Stimulated activated CD4-positive, alpha-beta T cell treated with anti-CD3 and anti-CD28 coated beads, Interleukin-1b, Interleukin-23, amount 100 ng/mL, for 48 hours (primary cell): ENCODE data around the gene CCDC93.
"Not testable (repeated sequence)": the region's sequence is repeated elsewhere in the genome, so short reads cannot be mapped to it uniquely, and the experiment has no call there.

Experiments
- DNase-seq: peaks from one replicate; pipeline ENCODE4 v3.0.0-alpha.2; 2020

Gene CCDC93

DNA sequence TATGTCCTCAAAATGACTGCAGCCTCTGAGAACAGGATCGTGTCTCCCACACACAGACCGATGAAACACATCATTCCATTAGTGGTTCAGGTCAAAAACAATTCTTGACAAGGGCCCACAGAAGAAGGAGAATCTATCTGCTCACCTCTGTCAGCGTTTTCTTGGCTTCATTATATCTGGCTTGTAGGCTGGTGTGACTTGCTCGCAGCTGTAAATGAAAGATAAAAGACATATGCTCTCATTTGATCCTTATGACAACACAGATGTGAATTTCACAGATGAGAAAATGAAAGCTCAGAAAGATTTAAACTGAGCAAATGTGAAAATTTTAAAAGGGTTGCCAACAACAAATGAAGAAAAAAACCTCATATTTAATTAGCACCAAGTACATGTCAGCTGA lies 61.6 kb downstream of the CCDC93 start:
- no peak for DNase-seq

DNA sequence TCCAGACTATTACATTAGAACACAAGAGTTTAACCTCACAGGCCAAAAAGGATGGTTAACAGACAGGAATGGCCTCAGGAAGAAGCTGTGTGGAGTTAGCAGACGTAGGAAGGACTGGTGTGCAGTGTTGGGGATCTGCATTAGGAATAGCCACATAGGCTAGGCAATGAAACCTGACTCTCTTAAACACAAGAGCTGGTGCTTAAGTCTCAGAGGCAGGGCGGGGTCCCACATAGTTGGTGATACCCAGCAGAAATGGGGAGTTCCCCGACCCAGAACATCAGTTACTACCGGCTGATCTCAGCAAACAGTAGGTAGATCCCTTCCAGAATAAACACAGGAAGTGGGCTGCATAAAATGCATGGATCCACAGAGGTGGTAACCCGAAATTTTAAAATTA lies 64.1 kb downstream of the CCDC93 start:
- DNase-seq, result no peak

DNA sequence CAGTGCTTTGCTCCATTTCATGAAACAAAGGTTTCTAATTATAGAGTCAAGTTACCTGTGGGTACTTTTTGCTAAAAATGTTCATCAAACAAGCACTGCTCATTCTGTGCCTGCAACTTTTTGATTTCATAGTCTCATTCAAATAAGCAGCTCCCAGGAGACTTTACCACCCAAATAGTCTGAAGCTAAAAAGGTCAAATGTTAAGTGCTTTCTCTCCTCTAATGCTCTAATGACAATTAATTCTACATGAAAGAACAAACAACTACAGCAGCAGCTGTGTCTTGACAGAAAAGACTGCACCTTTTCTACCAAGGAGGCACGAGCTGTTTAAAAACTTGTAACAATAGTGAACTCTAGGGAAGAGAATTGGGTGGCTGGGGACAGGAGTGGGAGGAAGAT lies 65.3 kb downstream of the CCDC93 start:
- DNase-seq, result no peak

DNA sequence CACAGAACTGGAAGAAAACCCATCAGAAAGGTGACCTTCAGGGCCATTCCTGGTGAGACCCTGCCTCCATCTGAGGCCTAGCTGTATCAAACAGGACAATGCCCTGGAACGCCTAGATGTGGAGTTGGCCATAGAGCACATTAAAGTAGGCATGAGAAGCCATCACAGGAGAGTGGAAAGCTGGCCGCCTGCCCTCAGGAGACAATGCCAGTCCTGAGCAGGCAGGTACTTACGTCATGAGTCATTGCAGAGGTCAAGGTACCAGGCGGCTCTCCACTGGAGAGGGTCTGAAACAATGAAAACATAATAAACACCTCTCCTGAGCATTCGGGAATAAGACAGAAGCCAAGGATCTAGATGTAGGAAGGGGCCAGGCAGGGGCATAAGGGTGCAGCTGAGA lies 68.6 kb downstream of the CCDC93 start:
- DNase-seq, result no peak

DNA sequence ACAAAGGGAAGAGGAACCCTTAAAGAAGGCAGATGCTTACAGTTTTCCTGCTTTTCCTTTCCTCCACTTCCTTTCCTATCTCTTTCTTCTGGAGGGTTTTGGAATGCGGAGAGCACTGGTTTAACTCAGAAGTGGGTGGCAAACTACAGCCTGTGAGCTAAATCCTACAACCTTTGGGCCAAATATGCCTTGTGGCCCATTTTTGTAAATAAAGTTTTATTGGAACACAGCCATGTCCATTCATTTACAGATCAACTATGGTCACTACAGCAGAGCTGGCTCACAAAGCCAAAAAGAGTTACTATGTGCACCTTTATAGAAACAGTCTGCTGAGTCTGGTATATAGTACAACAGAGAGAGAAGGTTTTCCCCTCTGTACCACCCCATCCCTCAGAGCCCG lies 69.1 kb downstream of the CCDC93 start:
- no peak for DNase-seq

DNA sequence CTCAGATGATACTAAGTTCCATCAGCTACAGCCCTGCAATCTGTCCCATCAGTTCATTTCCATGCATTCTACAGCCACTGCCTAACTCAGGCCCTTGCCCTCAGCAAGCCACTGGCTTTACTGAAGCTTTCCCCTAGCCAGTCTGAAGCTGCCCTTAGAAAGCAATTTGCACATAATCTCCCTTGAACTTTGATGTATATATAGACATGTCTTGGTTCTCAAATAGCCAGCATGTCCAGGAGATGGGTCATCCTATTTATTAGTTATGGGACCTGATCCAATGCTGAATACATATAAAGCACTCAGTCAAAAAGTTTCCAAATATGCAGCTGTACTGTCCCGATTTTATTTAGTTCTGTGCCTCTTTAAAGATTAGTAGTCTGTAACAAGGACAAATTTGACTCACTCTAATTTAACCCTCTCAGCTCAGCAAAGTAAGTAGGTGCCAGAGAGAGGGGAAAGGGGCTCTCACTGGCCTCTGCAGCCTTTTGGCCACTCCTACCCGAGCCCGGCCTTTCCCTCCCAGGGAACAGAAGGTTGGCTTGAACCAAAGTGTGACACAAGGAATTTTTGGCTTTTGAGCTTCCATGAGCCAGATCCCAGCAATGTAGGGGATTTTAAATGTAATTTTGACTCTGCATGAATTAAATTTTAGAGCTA lies 70.7 kb downstream of the CCDC93 start:
- no peak for DNase-seq

DNA sequence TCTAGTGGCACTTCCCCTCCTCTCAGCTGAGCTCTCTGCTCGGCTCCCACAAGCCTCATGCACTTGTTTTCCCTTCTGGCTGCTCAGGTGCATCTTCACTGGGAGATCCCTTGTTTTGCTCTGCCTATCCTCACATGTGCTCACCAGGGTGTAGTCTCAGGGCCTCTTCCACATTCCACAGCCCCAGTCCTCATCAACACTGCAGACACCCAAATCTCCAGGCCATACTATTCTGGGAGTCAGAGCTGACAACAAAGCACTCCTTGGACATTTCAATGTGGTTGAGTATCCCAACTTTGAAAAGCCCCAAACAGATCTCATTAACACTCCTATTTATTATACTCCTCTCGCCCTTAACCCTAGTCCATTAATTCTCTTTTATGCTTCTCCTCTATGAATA lies 71.3 kb downstream of the CCDC93 start:
- no peak for DNase-seq

DNA sequence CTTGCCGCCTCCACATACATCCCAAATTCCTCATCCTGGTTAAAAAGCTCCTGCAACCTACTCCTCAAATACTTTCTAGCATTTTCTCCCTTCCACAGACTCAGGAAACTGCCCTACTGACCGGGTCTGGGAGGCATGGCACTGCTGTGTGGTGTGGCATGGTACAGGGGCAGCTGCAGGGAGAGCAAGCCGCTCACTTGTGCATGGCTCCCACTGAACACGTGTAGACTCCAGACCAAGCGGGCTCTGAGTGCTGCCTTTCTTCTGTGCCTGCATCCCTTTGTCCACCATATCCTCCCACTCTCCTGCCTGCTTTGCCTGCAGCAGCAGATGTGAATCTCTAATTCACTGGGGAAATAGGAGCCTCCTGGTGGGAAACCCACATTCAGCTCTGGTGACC lies 72.2 kb downstream of the CCDC93 start:
- no peak for DNase-seq

DNA sequence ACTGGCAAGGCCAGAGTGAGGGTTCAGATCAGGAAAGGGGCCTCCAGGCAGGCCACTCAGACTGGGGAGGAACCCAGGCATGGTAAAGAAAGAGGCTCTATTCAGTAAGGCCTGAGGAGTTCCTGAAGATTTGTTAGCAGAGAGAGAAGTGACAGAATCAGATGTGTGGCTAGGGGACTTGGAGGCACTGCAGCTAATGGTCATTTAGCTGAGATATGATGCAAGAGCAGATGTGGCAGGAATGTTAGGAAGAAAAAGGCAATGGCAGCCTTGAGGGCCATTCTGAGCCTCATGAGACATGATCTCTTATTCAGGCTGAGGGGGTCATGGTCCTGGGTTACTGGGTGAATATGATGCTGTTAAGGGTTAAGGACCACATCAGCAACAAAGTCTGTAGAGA lies 73.4 kb downstream of the CCDC93 start:
- DNase-seq, result no peak

DNA sequence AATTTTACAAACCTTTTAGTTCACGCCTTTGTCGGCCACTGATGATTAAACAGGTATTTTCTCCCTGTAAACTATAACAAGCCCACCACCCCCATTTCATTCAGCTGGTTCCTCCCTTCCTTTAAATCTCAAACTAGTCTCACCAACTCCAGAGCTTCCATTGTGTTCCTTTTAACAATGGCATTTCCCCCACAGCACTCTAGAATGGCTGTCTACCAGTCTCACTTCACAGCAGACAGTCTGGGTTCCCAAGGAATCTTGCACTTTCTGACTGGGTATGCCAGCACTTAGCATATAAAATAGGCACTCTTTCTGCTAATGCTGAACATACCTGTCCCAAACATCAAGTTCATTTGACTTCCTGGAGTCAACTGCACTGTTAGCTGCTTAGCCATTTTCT lies 75.3 kb downstream of the CCDC93 start:
- DNase-seq, result no peak

DNA sequence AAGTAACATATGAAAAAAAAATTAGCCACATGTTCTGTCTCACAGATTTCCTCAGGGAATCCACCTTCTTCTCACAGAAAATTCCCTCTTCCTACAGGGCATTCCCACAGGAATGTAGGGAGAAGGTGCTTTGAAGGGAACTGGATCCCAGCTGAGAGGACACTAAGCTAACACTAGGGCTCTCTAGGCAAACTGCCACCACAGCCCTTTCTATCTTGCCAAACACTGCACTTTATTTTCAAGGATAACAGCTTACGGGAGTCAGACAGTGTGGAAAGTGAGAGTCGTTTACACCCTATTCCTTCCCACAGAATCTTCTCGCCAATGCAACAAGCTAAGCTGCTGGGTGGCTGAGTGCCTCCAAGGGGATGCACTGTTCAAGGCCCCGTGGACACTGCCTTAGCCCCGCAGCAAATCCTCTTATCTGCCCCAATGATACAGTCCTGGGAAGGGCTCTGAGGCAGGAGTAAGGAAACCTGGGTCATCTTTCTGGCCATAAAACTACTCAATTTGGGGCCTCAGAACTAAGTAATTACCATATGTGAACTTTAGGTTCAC lies 76.9 kb downstream of the CCDC93 start:
- DNase-seq, result no peak

DNA sequence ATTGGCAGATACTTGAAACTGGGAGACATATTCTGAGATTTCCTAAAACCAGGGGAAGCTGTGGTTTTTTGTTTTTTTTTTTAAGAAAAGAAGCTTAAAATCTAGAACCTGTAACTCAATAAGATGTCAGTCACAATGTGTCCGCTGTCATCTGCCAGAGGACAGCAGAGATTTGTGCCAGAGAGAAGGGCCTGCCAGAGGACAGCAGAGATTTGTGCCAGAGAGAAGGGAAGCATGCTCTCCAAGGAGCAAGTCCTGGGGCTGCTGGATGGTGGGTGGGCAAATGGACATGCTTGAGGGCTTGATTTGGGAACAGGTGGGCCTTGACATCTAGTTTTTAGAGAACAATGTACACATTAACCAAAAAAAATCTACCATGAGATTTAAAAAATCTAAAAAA lies 77.9 kb downstream of the CCDC93 start:
- DNase-seq, result no peak

DNA sequence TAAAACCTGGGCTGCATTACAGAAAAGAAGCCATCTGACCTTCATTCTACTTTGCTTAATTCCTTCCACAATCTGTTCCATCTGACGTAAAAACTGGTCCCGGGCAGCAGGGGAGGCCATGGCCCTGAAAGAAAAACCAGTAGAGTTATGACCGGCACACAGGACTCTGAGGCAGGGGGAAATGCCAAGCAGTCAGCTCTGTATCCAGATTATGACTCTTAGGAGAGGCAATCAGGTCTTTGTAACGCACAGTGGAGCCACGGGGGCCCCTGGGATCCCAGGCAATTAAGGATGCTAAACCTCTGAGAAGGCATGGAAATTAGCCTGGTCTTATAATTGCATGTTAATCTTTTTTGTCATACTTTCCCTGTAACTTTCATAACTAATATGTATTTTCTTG lies 78.4 kb downstream of the CCDC93 start:
- DNase-seq, result no peak

DNA sequence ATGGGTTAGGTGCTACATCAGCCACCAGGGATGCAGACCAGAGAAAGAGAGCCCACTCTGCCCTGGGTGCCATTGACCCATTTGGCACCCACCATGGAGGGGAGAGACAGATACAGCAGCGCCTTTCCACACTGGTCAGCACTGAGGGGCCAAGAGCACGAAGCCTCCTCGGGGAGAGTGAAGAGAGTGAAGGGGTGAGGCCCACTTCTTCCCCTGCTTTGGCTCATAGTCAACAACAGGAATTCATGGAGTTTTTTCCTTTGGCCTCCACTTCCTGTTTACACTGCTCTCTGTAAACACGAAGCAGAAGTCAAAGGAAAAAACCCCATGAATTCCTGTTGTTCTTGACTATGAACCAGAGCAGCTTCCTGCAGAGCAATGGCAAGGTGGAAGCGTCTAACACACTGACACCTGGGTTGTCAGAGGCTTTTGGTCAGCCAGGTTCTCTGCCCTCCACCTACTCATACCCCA lies 80.0 kb downstream of the CCDC93 start:
- no peak for DNase-seq

DNA sequence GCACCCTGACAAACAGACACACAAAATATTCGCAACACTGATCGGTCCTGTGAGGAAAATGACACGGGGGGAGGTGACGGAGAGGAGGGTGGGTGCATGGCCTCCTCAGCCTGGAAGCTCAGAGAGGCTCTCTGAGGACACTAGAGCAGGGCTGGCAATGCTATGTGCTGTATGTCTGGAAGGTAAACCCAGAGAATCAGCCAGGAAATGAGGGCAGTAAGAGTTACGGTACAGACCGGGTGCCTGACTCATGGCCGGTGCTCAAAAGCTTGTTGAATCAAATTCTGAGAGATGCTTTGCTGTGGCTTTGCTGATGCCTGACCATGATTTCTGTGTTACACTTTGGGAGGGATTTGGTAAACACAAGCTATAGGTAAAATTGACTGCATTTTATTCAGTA lies 81.9 kb downstream of the CCDC93 start:
- DNase-seq, result no peak

DNA sequence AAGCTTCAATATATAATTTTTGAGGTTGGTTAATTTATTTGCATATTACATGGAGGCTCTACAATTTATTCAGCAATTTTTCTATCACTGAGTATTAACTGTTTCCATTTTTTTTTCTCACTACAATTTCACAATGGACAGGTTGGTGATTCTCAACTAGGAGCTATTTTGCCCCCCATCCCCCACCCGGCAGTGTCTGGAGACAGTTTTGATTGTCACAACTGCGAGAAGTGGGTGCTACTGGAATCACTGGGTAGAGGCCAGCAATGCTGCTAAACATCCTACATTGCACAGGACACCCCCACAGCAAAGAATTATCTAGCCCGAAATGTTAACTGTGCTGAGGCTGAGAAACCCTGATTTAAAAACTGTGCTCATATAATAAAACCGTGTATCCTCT lies 82.6 kb downstream of the CCDC93 start:
- no peak for DNase-seq

DNA sequence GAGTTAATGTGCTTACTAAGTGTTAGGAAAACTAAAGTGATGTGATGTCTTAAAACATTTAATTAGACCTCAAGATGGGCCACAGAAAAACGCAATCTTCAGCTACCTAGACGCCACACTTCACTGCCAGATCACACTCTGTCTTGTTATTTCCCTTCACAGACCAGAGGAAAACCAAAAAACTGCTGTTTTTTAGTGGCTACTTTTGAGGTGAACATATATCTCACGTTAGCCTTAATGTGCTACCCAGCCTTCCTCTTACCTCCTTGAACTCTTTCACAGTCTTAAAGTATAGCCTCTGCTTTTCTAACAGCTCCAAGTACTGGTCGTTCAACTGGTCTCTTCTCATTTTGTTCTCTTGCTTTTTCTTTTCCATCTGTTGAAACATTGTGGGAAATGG lies 83.1 kb downstream of the CCDC93 start:
- no peak for DNase-seq

DNA sequence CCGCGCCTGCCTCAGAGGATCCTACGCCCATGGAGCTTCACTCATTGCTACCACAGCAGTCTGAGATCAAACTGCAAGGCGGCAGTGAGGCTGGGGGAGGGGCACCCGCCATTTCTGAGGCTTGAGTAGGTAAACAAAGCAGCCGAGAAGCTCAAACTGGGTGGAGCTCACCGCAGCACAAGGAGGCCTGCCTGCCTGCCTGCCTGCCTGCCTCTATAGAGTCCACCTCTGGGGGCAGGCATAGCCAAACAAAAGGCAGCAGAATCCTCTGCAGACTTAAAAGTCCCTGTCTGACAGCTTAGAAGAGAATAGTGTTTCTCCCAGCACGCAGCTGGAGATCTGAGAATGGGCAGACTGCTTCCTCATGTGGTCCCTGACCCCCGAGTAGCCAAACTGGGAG lies 90.4 kb downstream of the CCDC93 start:
- not testable (repeated sequence) for DNase-seq

DNA sequence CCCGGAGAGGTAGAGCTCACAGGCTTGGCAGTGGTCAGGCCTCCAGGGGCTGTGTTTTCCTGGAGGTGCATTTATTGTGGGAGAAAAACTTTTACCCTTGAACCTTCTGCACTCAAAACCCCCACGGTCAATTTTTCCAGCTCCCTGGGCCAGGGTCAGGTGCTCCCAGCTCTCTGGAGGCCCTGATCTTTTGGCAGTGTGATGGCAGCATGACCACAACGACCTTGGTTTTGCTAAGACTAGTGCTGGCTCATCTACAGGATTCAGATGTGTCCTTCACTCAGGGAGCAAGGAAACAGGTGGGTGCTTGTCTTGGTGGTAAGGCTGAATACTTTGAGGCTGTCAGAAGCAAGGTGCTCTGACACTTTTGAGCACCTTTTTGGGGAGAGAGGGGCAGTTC lies 92.3 kb downstream of the CCDC93 start:
- DNase-seq, result no peak

DNA sequence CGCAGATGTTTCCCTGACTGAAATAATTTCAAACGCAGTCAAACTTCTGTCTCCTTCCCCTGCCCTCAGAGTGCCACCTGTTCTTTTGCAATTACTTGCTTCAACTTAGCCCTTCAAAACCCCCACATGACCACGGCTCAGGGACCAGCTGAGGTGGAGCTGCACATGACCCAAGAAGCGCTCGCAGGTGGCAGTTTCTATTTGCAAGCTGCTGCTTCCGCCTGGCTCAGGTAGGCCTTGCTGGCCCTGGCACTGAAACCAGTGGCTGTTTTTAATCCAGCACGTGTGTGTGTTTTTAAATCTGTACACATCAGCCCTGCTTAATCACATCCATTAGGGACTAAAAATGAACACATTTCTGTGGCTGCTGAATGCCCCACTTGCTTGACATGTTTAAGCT lies 95.3 kb downstream of the CCDC93 start:
- no peak for DNase-seq

DNA sequence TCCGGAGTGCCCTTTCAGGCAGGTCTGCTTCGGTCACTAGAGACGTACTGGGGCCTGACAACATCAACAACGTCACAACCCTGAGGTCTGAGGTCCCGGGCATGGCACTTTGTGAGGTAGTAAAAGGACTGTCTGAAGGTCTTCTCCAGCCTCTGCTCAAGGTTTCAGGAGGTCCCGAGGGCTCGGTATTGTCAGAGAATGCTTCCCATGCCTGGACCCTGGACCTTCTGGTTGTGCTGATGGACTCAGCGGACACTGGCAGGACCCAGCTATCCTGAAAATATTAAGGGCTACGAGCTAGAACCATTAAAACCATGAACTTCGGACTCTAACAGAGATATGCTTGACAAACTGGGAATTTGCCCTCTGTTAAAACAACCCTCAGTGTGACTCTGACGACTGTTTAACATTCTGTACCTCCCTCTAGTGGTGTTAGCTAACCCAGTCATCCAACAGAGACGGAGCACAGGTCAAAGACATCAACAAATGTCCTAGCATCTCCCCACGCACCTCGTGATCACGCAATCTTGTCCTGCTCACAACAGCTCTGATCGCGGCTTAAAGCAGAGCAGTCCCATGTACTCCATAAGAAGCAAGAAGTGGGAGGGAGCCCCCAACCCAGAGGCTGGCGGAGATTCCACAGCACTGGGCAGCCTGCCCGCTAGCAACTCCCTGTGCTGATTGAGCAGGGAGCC lies 96.5 kb downstream of the CCDC93 start:
- DNase-seq, result no peak

DNA sequence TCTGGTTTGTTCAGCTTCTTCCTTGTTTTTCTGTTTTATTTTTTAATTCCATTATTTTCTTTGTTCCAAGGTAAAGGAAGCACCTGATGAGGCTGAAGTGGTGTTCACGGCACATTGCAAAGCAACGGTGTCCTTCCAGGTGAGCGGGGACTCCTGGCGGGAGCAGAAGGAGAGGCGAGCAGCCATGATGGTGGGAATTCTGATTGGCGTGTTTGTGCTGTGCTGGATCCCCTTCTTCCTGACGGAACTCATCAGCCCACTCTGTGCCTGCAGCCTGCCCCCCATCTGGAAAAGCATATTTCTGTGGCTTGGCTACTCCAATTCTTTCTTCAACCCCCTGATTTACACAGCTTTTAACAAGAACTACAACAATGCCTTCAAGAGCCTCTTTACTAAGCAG lies 110.9 kb downstream of the CCDC93 start:
- DNase-seq, result no peak

DNA sequence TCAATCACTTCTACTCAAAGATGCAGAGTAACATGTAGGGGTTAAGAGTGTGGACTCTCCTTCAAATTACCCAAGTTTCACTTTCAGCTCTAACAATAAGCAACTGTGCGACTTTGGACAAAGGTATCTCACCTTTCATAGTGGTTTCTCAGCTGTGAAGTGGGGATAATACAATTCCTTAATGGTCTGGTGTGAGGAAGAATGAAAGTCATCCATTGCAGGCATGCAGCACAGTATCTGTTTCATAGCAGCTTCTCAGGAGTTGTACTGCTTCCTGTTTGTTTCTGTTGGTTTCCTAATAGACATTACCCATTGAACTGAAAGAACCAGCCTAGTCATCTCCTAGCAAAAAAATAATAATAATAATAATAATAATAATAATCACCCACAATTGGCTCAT lies 125.0 kb downstream of the CCDC93 start:
- DNase-seq, result no peak

DNA sequence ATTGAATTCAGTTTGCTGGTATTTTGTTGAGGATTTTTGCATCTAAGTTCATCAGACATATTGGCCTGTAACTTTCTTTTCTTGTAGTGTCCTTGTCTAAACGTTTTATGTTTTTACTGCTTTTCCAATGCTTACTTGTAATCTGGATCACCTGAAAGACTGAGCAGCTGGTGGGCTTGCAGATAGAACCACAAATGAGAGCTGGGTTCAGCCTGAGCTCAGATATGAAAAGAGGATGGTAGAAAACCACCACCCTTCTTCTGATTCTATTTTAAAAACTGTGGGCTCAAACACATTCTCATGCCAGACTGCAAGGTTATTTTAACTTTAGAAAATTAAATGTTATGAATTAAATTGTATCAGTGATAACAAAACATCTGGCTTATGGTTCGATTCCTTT lies 128.6 kb downstream of the CCDC93 start:
- DNase-seq, result no peak

DNA sequence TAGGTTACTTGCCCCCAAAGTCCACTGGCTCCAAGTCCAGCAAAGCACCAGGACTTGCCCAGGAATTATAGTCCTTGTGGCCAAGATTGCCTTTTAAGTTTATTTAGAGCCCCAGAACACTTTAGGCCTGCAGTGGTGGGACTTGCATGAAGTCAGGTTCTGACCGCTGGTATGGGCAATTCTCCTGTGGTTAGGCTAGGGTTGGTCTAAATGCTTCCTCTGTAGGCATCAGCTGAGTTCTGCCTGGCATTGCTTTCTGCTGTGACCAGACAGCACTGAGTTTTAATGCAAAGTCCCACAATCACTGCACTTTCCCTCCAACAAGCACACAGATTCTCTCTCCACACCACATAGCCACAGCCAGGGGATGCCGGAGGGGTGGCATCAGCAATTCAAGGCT lies 134.9 kb downstream of the CCDC93 start:
- no peak for DNase-seq
